DOHH2 (cell line): ENCODE data around the gene MAPK6.

Experiments used
- H3F3A ChIP-seq: fragments of 200-600 bp; sonication (generic), shearing (Covaris generic); 2 replicates; pipeline ENCODE4 v1.6.0; 2016; ENCODE audit warnings: antibody characterized with exemption, mild to moderate bottlenecking; ENCODE audit not compliant: control insufficient read depth, insufficient read depth
- H3K27ac ChIP-seq: fragments of 200-600 bp; sonication (generic); 2 replicates; pipeline ENCODE4 v1.5.1; 2014; ENCODE audit warnings: low read depth, mild to moderate bottlenecking, low read length, moderate library complexity
- H3K27me3 ChIP-seq: fragments of 200-600 bp; sonication (generic); 2 replicates; pipeline ENCODE4 v1.6.1; 2014; ENCODE audit warnings: mild to moderate bottlenecking, low read length, mixed read lengths; ENCODE audit not compliant: control insufficient read depth
- H3K36me3 ChIP-seq: fragments of 200-600 bp; sonication (generic); 2 replicates; pipeline ENCODE4 v1.6.1; 2014; ENCODE audit warnings: mild to moderate bottlenecking, low read length, moderate library complexity, mixed read lengths; ENCODE audit not compliant: control insufficient read depth
- H3K4me1 ChIP-seq: fragments of 200-600 bp; sonication (generic); 2 replicates; pipeline ENCODE4 v1.6.1; 2014; ENCODE audit warnings: mild to moderate bottlenecking, low read length, mixed read lengths; ENCODE audit not compliant: control insufficient read depth
- H3K4me2 ChIP-seq: fragments of 200-600 bp; sonication (generic); 2 replicates; pipeline ENCODE4 v1.6.0; 2014; ENCODE audit warnings: mild to moderate bottlenecking, low read length, moderate library complexity
- H3K4me3 ChIP-seq: fragments of 200-600 bp; sonication (generic); 2 replicates; pipeline ENCODE4 v1.5.1; 2014; ENCODE audit warnings: mild to moderate bottlenecking, low read length, mixed read lengths
- H3K79me2 ChIP-seq: fragments of 200-600 bp; sonication (generic); 2 replicates; pipeline ENCODE4 v1.6.1; 2014; ENCODE audit warnings: mild to moderate bottlenecking, low read length, mixed read lengths; ENCODE audit not compliant: control insufficient read depth
- H3K9me2 ChIP-seq: fragments of 200-600 bp; sonication (generic); replicated peaks from 2 replicates; pipeline ENCODE4 v1.6.1; 2014; ENCODE audit warnings: mild to moderate bottlenecking, low read length, mixed read lengths; ENCODE audit not compliant: control insufficient read depth
- H3K9me3 ChIP-seq: fragments of 200-600 bp; sonication (generic); 2 replicates; pipeline ENCODE4 v1.6.1; 2014; ENCODE audit warnings: antibody characterized with exemption, low read length, mixed read lengths; ENCODE audit not compliant: control insufficient read depth, insufficient read depth
- H4K20me1 ChIP-seq: fragments of 200-600 bp; sonication (generic); 2 replicates; pipeline ENCODE4 v1.6.0; 2014; ENCODE audit warnings: low read depth, mild to moderate bottlenecking, antibody characterized with exemption, low read length, moderate library complexity; ENCODE audit not compliant: control insufficient read depth, insufficient read depth
- CTCF ChIP-seq: fragments of 200-600 bp; sonication (generic); IDR thresholded peaks from one replicate; pipeline ENCODE4 v1.5.1; 2014; ENCODE audit warnings: antibody characterized with exemption, mild to moderate bottlenecking, low read depth, low read length; ENCODE audit not compliant: poor library complexity, severe bottlenecking
- EZH2phosphoT487 ChIP-seq: fragments of 200-600 bp; sonication (generic); IDR thresholded peaks from 2 replicates; pipeline ENCODE4 v1.6.1; 2017; ENCODE audit warnings: borderline replicate concordance, mild to moderate bottlenecking, antibody characterized with exemption, low read length, moderate library complexity, mixed read lengths

MAPK6 gene

GRCh38 chr15:52023169-52023922, 4.3 kb downstream of the MAPK6 start:
- H4K20me1 ChIP-seq = peaks cover 19% of the 10 kb centered on the region; the same call in 1 of the 2 replicates
- H3F3A ChIP-seq = 0 out of 2 replicates have a peak, but pooled peaks cover 3% of the 10 kb centered on the region
- no peak for TF ChIP-seq CTCF
- TF ChIP-seq EZH2phosphoT487 = no peak
- no peaks in the 10 kb centered on the region for H3K9me3 ChIP-seq
- no peaks in the 10 kb centered on the region; the same call in 1 of the 2 replicates for H3K36me3 ChIP-seq
- H3K4me1 ChIP-seq = peaks cover 38% of the 10 kb centered on the region
- no peaks in the 10 kb centered on the region for H3K9me2 ChIP-seq
- H3K4me2 ChIP-seq = no peak overlapping the region
- H3K27me3 ChIP-seq = no peaks in the 10 kb centered on the region
- H3K4me3 ChIP-seq = no peak overlapping the region
- H3K79me2 ChIP-seq = peaks cover 91% of the 10 kb centered on the region
- no peak overlapping the region for H3K27ac ChIP-seq

- Histone ChIP-seq H4K20me1 (0 out of 2 replicates have a peak, but pooled peaks cover 6% of the 10 kb centered on the region), H3K27ac (no peak overlapping the region), H3K4me3 (no peak overlapping the region), H3K9me3 (peaks cover 11% of the 10 kb centered on the region; the same call in 1 of the 2 replicates), H3K79me2 (peaks cover 96% of the 10 kb centered on the region), H3K36me3 (peaks cover 23% of the 10 kb centered on the region), H3K9me2 (no peaks in the 10 kb centered on the region), H3K27me3 (no peaks in the 10 kb centered on the region), H3F3A (no peaks in the 10 kb centered on the region), H3K4me1 (peaks cover 10% of the 10 kb centered on the region), H3K4me2 (no peak overlapping the region)
- TF ChIP-seq CTCF = no peak
- TF ChIP-seq EZH2phosphoT487 = no peak
Observed at GRCh38 chr15:52028431-52029093, 9.5 kb downstream of the MAPK6 start.

GRCh38 chr15:52030010-52030409, 11.0 kb downstream of the MAPK6 start:
- TF ChIP-seq CTCF (no peak), EZH2phosphoT487 (no peak)

More at GRCh38 chr15:52030010-52030409, 11.0 kb downstream of the MAPK6 start:
- H3K9me2 ChIP-seq = no peaks in the 10 kb centered on the region
- H3K4me1 ChIP-seq = peaks cover 10% of the 10 kb centered on the region
- H4K20me1 ChIP-seq = 0 out of 2 replicates have a peak, but pooled peaks cover 2% of the 10 kb centered on the region
- H3K9me3 ChIP-seq = peaks cover 13% of the 10 kb centered on the region; the same call in 1 of the 2 replicates
- no peak overlapping the region for H3K27ac ChIP-seq
- H3K4me2 ChIP-seq = no peak overlapping the region
- no peaks in the 10 kb centered on the region for H3K27me3 ChIP-seq
- H3F3A ChIP-seq = no peaks in the 10 kb centered on the region
- no peak overlapping the region for H3K4me3 ChIP-seq
- H3K36me3 ChIP-seq = peaks cover 23% of the 10 kb centered on the region
- peaks cover 96% of the 10 kb centered on the region for H3K79me2 ChIP-seq
